ENCODE results near the gene CHAF1A.

CHAF1A gene

DNA sequence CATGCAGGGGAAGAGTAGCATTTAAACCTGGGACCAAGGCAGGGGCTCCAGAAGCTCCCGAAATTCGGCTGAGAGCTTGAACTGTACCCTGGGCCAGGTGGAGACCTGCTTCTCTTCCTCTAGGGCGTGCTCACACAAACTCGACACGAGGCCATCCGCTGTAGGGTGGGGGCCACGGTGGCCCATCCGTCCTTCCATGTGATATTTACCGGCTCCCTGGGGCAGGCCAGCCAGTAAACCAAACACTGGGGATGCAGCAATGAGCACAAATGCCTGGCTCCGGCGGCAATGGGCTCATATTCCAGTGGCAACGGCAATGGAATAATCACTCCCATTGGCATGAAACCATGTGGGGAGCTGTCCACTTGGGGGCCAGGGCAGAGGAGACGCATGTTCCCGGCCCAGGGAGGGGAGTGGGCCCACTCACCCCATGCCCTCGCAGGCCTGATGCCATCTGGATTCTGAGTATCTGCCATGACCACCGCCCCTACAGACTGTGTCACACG is 12.9 kb upstream of the CHAF1A start:
- TF ChIP-seq, protein P1, sequence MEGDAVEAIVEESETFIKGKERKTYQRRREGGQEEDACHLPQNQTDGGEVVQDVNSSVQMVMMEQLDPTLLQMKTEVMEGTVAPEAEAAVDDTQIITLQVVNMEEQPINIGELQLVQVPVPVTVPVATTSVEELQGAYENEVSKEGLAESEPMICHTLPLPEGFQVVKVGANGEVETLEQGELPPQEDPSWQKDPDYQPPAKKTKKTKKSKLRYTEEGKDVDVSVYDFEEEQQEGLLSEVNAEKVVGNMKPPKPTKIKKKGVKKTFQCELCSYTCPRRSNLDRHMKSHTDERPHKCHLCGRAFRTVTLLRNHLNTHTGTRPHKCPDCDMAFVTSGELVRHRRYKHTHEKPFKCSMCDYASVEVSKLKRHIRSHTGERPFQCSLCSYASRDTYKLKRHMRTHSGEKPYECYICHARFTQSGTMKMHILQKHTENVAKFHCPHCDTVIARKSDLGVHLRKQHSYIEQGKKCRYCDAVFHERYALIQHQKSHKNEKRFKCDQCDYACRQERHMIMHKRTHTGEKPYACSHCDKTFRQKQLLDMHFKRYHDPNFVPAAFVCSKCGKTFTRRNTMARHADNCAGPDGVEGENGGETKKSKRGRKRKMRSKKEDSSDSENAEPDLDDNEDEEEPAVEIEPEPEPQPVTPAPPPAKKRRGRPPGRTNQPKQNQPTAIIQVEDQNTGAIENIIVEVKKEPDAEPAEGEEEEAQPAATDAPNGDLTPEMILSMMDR (IDR thresholded peaks at IDR 0.05): no peak

DNA sequence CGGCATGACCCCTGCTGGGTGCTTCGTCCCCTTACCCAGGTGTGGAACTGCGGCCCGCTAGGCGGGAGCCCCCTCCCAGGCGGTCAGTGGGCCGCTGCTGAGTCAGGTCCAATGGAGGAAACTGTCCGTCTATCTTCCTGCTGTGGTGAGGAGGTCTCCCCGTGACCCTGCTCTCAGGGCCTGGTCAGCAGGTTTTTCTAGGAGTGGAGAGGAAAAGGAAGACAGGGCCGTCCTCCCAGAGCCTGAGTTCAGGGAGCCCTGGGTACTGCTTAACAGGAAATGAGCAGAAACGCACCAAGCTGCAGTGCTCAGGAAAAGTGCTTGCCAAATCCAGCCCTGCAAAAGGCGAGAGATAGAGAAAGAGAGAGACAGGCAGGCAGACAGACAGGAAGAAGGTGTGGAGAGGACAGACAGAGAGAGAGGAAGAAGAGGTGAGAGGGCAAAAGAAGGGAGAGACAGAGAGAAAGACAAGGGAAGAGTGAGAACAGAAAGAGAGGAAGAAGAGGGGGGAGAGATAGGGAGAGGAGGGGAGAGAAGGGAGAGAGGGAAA is 12.3 kb upstream of the CHAF1A start:
- TF ChIP-seq, protein P1 (IDR thresholded peaks at IDR 0.05): no peak

DNA sequence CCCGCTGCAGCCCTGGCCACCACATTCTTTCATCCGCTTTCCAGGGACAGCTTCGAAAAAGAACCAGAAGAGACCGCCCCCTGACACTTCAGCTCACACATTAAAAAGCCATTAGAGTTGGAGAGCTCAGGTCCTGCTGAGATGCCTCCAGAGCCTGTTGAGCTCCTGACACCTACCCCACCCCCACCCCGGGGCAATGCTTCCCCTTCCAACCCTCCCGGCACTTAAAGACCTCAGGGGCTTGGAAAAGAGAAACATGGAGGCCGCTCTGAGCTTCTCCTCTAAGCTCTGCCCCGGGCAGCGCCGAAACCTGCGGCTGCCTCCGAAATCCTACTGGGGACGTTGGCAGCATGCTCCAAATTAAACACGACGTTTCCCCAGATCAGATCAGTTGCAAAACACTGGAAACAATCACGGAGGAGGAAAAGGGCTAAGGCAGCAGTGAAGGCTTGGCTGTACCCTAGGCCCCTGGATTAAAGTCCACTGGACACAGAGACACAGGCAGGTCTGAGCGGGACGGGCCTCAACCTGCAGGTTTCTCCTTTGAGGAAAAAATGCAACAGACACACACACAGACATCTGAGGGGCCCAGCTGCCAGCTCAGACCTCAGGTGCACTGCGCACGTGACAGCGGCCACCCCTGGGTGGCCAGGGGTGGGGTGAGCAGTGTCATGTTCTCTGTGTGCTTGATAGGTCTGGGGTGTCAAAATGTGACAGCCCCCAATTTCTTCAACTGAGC is 11.7 kb upstream of the CHAF1A start:
- TF ChIP-seq, protein P1 (IDR thresholded peaks at IDR 0.05): no peak

DNA sequence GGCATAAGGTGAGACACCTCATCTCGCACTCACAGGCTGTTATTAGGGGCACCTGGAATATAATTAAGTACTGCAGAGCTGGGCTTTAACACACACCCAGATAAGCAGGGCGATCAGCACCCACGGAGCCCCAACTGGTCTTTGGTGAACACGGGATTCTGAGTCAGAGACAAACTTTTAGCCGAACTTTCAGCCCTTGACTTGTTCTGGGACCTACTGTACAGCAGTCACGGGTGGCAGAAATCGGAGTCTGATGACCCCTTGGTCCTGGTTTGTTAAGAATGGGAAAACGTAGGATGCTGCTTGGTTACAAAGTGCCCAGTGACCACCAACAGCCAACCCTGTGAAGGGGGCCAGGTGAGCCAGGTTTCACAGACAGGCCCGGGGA is 11.1 kb upstream of the CHAF1A start:
- TF ChIP-seq, protein P1 (IDR thresholded peaks at IDR 0.05): no peak

DNA sequence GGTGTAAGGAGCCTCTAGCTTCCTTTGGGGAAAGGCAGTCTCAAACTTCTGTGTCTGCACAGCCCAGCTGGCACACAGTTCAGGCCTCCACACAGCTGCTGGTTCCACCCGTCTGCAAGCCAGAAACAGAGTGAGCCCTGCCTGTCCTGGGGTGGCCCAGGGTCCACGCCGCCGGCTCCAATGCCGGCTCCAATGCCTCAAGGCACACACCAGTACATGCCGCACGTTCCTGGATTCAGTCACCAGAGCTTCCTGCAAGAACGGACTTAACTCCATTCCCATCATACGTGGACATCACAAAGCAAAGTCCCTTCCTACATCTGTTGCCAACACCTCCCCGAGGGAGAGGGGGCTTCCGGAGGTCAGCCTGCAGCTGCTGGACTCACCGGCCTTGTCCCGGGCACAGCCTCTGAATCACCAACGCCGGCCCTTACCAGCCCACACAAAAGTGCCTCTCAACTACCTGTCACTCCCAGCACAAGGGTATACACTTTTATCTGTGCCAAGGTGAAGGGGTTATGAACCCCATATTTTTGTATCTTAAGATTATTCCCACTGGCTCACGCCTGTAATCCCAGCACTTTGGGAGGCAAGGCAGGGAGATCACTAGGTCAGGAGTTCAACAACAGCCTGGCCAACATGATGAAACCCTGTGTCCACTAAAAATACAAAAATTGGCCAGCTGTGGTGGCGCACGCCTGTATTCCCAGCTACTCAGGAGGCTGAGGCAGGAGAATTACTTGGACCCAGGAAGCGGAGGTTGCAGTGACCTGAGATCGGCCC is 10.5 kb upstream of the CHAF1A start:
- TF ChIP-seq, protein P1 (IDR thresholded peaks at IDR 0.05): no peak

DNA sequence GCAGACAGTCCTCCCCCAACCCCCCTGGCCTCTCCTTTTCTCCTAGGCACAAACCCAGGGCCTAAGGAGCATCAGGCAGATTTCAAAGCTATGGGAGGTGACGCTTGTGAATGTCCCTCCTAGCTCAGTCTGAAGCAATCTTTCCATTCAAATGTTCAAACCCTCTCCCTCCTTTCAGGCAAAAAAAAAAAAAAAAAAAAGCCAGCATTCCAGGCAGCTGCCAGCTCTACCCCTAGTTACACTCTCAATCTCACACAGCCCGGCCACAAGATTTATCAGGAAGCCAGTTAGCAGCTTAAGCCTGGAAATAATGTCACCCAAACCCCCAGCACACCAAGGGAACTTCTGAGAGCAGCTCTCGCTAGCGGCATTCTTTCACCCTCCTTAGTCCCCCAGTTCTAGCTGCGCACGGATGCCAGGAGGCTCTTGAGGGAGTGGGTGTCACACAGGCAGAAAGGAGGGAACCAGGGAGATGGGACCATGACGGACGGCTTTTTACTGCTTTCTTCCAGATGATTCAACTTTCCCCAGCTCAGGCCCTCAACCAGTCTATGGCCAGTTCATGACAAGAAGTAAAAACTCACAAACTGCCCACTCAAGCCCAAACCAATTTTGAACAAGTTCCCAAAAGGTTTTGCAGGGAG is 8.4 kb upstream of the CHAF1A start:
- TF ChIP-seq, protein P1 (IDR thresholded peaks at IDR 0.05): no peak

Data from LNCAP (cell line).